Naive thymus-derived CD8-positive, alpha-beta T cell (primary cell): Measurements from ENCODE around the gene NEGR1. TPM values are rescaled to one million over a fixed set of nuclear protein-coding genes. Genes with fewer than 3 reads are reported as not detected.

Experiments
- ATAC-seq, 2 donors: fragments of 150-1000 bp; cut with Tn5 transposase in 1 of 2; sonication (Bioruptor Pico), chemical (Tn5 transposase) in 1 of 2; 1 replicate in 1 of 2; 2 replicates in 1 of 2; pipeline ENCODE4 v1.10.0; 2021; ENCODE audit warnings: mild to moderate bottlenecking in 2 of 2, moderate library complexity in 2 of 2
- POLR2A ChIA-PET: fragments of 350-600 bp; sonication (Branson Sonifier 250); formaldehyde crosslinking; loops from one replicate; lab custom pipeline; 2021; ENCODE audit warnings: antibody characterized with exemption; lab: Charles Lee
- DNase-seq, 10 donors: peaks; one replicate each; pipeline versions ENCODE4 v3.0.0 to v3.0.0-alpha.2; 2020 to 2022
- H3K27ac Mint-ChIP-seq, 10 donors: one replicate each; pipeline ENCODE4 v1.8.0; 2020 to 2022; ENCODE audit warnings: mild to moderate bottlenecking in 10 of 10, mixed read lengths in 10 of 10, moderate library complexity in 4 of 10, inconsistent platforms in 1 of 10
- H3K27me3 Mint-ChIP-seq, 5 donors: one replicate each; pipeline ENCODE4 v1.8.0; 2021 to 2022; ENCODE audit warnings: mixed read lengths in 5 of 5
- H3K36me3 Mint-ChIP-seq, 3 donors: one replicate each; pipeline ENCODE4 v1.8.0; 2020 to 2022; ENCODE audit warnings: mixed read lengths in 3 of 3, mild to moderate bottlenecking in 2 of 3, inconsistent platforms in 1 of 3
- H3K4me1 Mint-ChIP-seq, 4 donors: one replicate each; pipeline ENCODE4 v1.8.0; 2021 to 2022; ENCODE audit warnings: mixed read lengths in 4 of 4
- H3K4me3 Mint-ChIP-seq, 10 donors: one replicate each; pipeline ENCODE4 v1.8.0; 2020 to 2022; ENCODE audit warnings: mild to moderate bottlenecking in 10 of 10, mixed read lengths in 10 of 10, moderate library complexity in 6 of 10, inconsistent platforms in 1 of 10
- H3K9me3 Mint-ChIP-seq, 9 donors: one replicate each; pipeline ENCODE4 v1.8.0; 2020 to 2022; ENCODE audit warnings: mixed read lengths in 9 of 9, mild to moderate bottlenecking in 3 of 9, inconsistent platforms in 1 of 9, moderate library complexity in 1 of 9
- polyA plus RNA-seq, 3 donors: library from polyadenylated mRNA; unstranded; fragments of 300-500 nt; fragmentation: Illumina TruSeq; gene quantifications; one replicate each; pipeline ENCODE4 v1.2.3, GENCODE V29; 2021
- total RNA-seq, 8 experiments: library from RNA in 2 of 8; stranded (reverse) in 2 of 8; gene quantifications; one replicate each; pipeline ENCODE4 v1.2.3 and lab custom pipeline; 2021 to 2026

Gene NEGR1
- total and polyA plus RNA-seq, 5 experiments from 2014 or later = not detected

- Mint-ChIP-seq H3K9me3 (peaks cover 0 to 11% (median 0%) of the 10 kb centered on the region in 9 donors), H3K27ac (no peak overlapping the region), H3K36me3 (no peaks in the 10 kb centered on the region), H3K27me3 (no peaks in the 10 kb centered on the region), H3K4me1 (no peaks in the 10 kb centered on the region), H3K4me3 (no peak overlapping the region)
- POLR2A ChIA-PET = no interaction called here
- DNase-seq = no peak
- no peak for ATAC-seq
Measured at GRCh38 chr1:71657891-71658679, 624.3 kb downstream of the NEGR1 start.

GRCh38 chr1:71656902-71657301 lies 625.4 kb downstream of the NEGR1 start:
- POLR2A ChIA-PET = no interaction called here
- Mint-ChIP-seq H3K27me3 (no peaks in the 10 kb centered on the region), H3K9me3 (peaks cover 0 to 11% (median 0%) of the 10 kb centered on the region in 9 donors), H3K27ac (no peak overlapping the region), H3K4me3 (no peak overlapping the region), H3K36me3 (no peaks in the 10 kb centered on the region), H3K4me1 (no peaks in the 10 kb centered on the region)
- no peak for ATAC-seq
- DNase-seq = no peak

GRCh38 chr1:71655604-71656003 lies 626.7 kb downstream of the NEGR1 start:
- no peak for DNase-seq
- Mint-ChIP-seq H3K36me3 (no peaks in the 10 kb centered on the region), H3K4me3 (no peak overlapping the region), H3K27me3 (no peaks in the 10 kb centered on the region), H3K9me3 (peaks cover 0 to 9% (median 0%) of the 10 kb centered on the region in 9 donors), H3K27ac (no peak overlapping the region), H3K4me1 (no peaks in the 10 kb centered on the region)
- POLR2A ChIA-PET = no interaction called here
- no peak for ATAC-seq

- no peaks in the 10 kb centered on the region for H3K27me3 Mint-ChIP-seq
- H3K4me1 Mint-ChIP-seq = no peaks in the 10 kb centered on the region
- POLR2A ChIA-PET = no interaction called here
- DNase-seq = no peak
- no peaks in the 10 kb centered on the region for H3K36me3 Mint-ChIP-seq
- no peak overlapping the region for H3K27ac Mint-ChIP-seq
- H3K4me3 Mint-ChIP-seq = no peak overlapping the region
- ATAC-seq = no peak
- H3K9me3 Mint-ChIP-seq = peaks cover 0 to 8% (median 0%) of the 10 kb centered on the region in 9 donors
Measured at GRCh38 chr1:71653952-71654351, 628.4 kb downstream of the NEGR1 start.

- no peak for DNase-seq
- no peak for ATAC-seq
- H3K27ac Mint-ChIP-seq = no peak overlapping the region
- POLR2A ChIA-PET = no interaction called here
- H3K27me3 Mint-ChIP-seq = no peaks in the 10 kb centered on the region
- H3K4me3 Mint-ChIP-seq = no peak overlapping the region
- H3K9me3 Mint-ChIP-seq = peaks cover 0 to 4% (median 0%) of the 10 kb centered on the region in 9 donors
- H3K36me3 Mint-ChIP-seq = no peaks in the 10 kb centered on the region
- no peaks in the 10 kb centered on the region for H3K4me1 Mint-ChIP-seq
Measured at GRCh38 chr1:71651214-71651613, 631.1 kb downstream of the NEGR1 start.

- Mint-ChIP-seq H3K4me1 (no peaks in the 10 kb centered on the region), H3K27me3 (no peaks in the 10 kb centered on the region), H3K9me3 (peaks cover 0 to 4% (median 0%) of the 10 kb centered on the region in 9 donors), H3K27ac (no peak overlapping the region), H3K36me3 (no peaks in the 10 kb centered on the region), H3K4me3 (no peak overlapping the region)
- ATAC-seq (no peak), DNase-seq (no peak)
- POLR2A ChIA-PET = no interaction called here
Measured at GRCh38 chr1:71650119-71650518, 632.2 kb downstream of the NEGR1 start.

GRCh38 chr1:71649608-71650007 lies 632.7 kb downstream of the NEGR1 start:
- Mint-ChIP-seq H3K27ac (no peak overlapping the region), H3K27me3 (no peaks in the 10 kb centered on the region), H3K36me3 (no peaks in the 10 kb centered on the region), H3K9me3 (peaks cover 0 to 4% (median 0%) of the 10 kb centered on the region in 9 donors), H3K4me3 (no peak overlapping the region), H3K4me1 (no peaks in the 10 kb centered on the region)
- POLR2A ChIA-PET = no interaction called here
- DNase-seq (no peak), ATAC-seq (no peak)

- Mint-ChIP-seq H3K36me3 (no peaks in the 10 kb centered on the region), H3K4me1 (no peaks in the 10 kb centered on the region), H3K4me3 (no peak overlapping the region), H3K27me3 (no peaks in the 10 kb centered on the region), H3K27ac (no peak overlapping the region), H3K9me3 (peaks cover 0 to 4% (median 0%) of the 10 kb centered on the region in 9 donors)
- ATAC-seq = no peak
- POLR2A ChIA-PET = no interaction called here
- no peak for DNase-seq
Measured at GRCh38 chr1:71647513-71648300, 634.6 kb downstream of the NEGR1 start.

- H3K36me3 Mint-ChIP-seq = no peaks in the 10 kb centered on the region
- no peak for ATAC-seq
- POLR2A ChIA-PET = no interaction called here
Measured at GRCh38 chr1:71645015-71645414, 637.3 kb downstream of the NEGR1 start.

GRCh38 chr1:71641903-71642302 lies 640.4 kb downstream of the NEGR1 start:
- Mint-ChIP-seq H3K36me3 (no peaks in the 10 kb centered on the region), H3K9me3 (peaks cover 0 to 3% (median 0%) of the 10 kb centered on the region in 9 donors), H3K4me1 (no peaks in the 10 kb centered on the region), H3K27ac (no peak overlapping the region), H3K4me3 (no peak overlapping the region), H3K27me3 (no peaks in the 10 kb centered on the region)
- DNase-seq = no peak
- ATAC-seq = no peak
- POLR2A ChIA-PET = no interaction called here

More at GRCh38 chr1:71645015-71645414, 637.3 kb downstream of the NEGR1 start:
- Mint-ChIP-seq H3K9me3 (peaks cover 0 to 3% (median 0%) of the 10 kb centered on the region in 9 donors), H3K27me3 (no peaks in the 10 kb centered on the region), H3K4me1 (no peaks in the 10 kb centered on the region), H3K27ac (no peak overlapping the region), H3K4me3 (no peak overlapping the region)
- no peak for DNase-seq

- Mint-ChIP-seq H3K4me3 (no peak overlapping the region), H3K4me1 (no peaks in the 10 kb centered on the region), H3K27me3 (no peaks in the 10 kb centered on the region), H3K27ac (no peak overlapping the region), H3K9me3 (peaks cover 0 to 3% (median 0%) of the 10 kb centered on the region in 9 donors), H3K36me3 (no peaks in the 10 kb centered on the region)
- no peak for DNase-seq
- no peak for ATAC-seq
- POLR2A ChIA-PET = no interaction called here
Measured at GRCh38 chr1:71640998-71641397, 641.3 kb downstream of the NEGR1 start.

- no peak for ATAC-seq
- H3K9me3 Mint-ChIP-seq = peaks cover 0 to 7% (median 2%) of the 10 kb centered on the region in 9 donors
- POLR2A ChIA-PET = no interaction called here
- no peak overlapping the region for H3K4me3 Mint-ChIP-seq
- DNase-seq = no peak
- no peaks in the 10 kb centered on the region for H3K4me1 Mint-ChIP-seq
- H3K27me3 Mint-ChIP-seq = no peaks in the 10 kb centered on the region
- no peaks in the 10 kb centered on the region for H3K36me3 Mint-ChIP-seq
- H3K27ac Mint-ChIP-seq = no peak overlapping the region
Measured at GRCh38 chr1:71640116-71640515, 642.2 kb downstream of the NEGR1 start.

- no peaks in the 10 kb centered on the region for H3K27me3 Mint-ChIP-seq
- no peak for ATAC-seq
- no peak overlapping the region for H3K4me3 Mint-ChIP-seq
- H3K9me3 Mint-ChIP-seq = peaks cover 0 to 14% (median 3%) of the 10 kb centered on the region in 9 donors
- no peaks in the 10 kb centered on the region for H3K4me1 Mint-ChIP-seq
- no peak overlapping the region for H3K27ac Mint-ChIP-seq
- DNase-seq = no peak
- POLR2A ChIA-PET = no interaction called here
- H3K36me3 Mint-ChIP-seq = no peaks in the 10 kb centered on the region
Measured at GRCh38 chr1:71638081-71638766, 644.1 kb downstream of the NEGR1 start.
